Body of pancreas (tissue), 4 donors: ENCODE data around the gene PLEK2.

Experiments used
- POLR2A ChIP-seq, 3 donors: fragments of 450-650 bp; IDR thresholded peaks; one replicate each; pipeline ENCODE4 v1.6.1; 2016; ENCODE audit warnings: antibody characterized with exemption in 3 of 3, mild to moderate bottlenecking in 2 of 3
- TF ChIP-seq, protein P1 (sequence below), 7 experiments: fragments of 450-650 bp in 4 of 7; fragments of 200-600 bp in 3 of 7; sonication (generic) in 3 of 7; IDR thresholded peaks; one replicate each; pipeline ENCODE4 v1.5.1; 2016 to 2019; ENCODE audit warnings: antibody characterized with exemption in 7 of 7

DNA sequence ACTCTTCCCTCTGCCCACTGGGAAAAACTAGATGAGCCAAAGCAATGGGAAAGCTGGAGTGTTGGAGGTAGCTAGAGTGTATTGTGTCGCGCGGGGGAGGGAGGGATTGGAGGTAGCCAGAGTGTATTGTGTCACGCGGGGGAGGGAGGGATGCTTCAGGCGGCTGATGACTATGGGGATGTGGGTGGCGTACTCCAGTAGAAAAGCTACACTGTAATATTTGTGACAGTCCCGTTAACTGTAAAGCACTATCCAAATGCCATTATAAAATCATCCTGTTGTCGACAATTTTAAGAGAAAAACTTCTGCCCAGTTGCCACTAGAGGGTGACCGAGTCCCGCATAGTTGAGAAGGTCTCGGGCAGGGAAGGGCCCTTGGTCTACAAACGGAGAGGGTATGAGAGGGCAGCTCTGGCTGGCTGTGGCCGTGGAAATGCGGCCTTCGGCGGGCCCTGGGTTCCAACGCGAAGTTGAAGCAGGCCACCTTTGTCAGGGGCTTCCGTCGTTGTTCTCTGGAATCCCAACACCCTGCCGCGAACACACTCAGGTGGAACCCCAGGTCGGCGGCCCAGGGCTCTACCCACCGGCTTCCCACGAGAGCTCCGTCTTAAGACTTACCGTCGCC lies 15.1 kb upstream of the PLEK2 start:
- TF ChIP-seq, protein P1, sequence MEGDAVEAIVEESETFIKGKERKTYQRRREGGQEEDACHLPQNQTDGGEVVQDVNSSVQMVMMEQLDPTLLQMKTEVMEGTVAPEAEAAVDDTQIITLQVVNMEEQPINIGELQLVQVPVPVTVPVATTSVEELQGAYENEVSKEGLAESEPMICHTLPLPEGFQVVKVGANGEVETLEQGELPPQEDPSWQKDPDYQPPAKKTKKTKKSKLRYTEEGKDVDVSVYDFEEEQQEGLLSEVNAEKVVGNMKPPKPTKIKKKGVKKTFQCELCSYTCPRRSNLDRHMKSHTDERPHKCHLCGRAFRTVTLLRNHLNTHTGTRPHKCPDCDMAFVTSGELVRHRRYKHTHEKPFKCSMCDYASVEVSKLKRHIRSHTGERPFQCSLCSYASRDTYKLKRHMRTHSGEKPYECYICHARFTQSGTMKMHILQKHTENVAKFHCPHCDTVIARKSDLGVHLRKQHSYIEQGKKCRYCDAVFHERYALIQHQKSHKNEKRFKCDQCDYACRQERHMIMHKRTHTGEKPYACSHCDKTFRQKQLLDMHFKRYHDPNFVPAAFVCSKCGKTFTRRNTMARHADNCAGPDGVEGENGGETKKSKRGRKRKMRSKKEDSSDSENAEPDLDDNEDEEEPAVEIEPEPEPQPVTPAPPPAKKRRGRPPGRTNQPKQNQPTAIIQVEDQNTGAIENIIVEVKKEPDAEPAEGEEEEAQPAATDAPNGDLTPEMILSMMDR (IDR thresholded peaks at IDR 0.05), result peak; percentile 68 to 93 (median 87)
- no peak for TF ChIP-seq POLR2A (IDR thresholded peaks at IDR 0.05)
